ENCODE data around the gene ACKR3.
A peak's percentile ranks its signal among the peaks of the same experiment; 100 is the strongest.

Gene ACKR3

DNA sequence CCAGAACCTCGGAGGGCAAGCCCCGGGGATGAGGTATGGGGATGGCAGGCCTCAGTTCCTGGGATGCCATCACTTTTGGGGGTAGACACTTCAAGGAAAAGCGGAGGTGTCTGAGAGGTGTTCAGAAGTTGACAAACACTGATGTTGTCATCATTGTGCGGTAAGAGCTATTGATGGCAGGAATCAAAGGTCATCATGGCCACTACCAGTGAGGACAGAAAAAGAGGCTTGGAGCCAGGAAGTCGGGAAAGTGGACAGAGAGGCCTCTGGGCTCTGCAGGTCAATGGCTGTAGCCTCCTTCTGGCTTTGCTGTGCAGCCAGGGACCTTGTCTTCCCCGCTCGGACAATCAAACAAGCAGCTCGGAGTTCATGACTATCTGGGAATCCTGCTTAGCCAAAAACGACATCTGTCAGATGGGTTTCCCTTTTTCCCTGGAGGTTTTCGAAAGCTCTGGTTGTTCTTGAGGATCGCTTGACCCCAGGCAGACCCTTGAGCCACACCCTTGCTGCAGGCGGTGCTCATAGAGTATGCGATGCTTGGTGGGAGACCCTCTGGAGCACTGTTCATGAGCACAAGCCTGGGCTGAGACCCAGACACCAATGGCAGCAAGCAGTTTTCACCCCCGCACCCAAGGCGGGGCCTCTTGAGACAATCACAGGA is 19.4 kb downstream of the ACKR3 start:
- no peak for DNase-seq

GRCh38 chr2:236590846-236591245 is 21.2 kb downstream of the ACKR3 start:
- DNase-seq: no peak

DNA sequence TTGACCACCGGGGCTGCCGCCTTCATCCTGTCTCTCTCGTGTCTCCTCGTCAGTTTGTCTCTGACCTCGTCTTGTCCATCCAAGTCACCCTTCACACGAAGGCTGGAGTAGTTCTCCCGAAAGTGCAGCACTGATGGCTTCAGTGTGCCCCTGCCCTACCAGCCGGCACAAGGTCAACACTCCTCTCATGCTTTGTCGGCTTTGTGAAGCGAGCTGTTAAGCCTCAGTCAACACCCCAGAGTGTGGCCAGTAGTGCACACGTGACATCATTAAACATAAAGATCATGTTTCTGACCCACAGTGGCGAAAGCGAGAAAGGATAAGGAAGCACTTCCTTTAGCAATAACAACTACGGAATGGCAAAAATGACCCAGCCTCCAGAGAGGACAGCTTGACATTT is 23.2 kb downstream of the ACKR3 start:
- DNase-seq: peak; percentile 91

DNA sequence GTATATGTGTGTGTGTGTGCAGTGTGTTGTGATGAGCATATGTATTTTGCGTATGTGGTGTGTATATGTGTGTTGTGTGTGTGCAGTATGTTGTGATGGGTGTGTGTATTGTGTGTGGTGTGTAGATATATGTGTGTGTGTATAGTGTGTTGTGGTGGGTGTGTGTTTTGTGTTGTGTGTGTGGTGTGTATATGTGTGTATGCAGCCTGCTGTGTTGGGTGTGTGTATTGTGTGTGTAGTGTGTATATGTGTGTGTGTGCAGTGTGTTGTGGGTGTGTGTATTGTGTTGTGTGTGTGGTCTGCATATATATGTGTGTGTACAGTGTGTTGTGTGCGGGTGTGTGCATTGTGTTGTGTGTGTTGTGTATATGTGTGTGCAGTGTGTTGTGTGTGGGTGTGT is 23.9 kb downstream of the ACKR3 start:
- no peak for DNase-seq

DNA sequence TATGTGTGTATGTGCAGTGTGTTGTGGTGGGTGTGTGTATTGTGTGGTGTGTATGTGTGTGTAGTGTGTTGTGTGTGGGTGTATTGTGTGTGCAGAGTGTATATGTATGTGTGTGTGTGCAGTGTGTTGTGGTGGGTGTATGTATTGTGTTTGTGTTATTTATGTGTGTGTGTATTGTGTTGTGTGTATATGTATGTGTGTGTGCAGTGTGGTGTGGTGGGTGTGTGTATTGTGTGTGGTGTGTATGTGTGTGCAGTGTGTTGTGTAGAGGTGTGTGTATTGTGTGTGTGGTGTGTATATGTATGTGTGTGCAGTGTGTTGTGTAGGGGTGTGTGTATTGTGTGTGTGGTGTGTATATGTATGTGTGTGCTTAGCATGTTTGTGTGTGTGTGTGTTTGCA is 24.3 kb downstream of the ACKR3 start:
- DNase-seq: no peak

DNA sequence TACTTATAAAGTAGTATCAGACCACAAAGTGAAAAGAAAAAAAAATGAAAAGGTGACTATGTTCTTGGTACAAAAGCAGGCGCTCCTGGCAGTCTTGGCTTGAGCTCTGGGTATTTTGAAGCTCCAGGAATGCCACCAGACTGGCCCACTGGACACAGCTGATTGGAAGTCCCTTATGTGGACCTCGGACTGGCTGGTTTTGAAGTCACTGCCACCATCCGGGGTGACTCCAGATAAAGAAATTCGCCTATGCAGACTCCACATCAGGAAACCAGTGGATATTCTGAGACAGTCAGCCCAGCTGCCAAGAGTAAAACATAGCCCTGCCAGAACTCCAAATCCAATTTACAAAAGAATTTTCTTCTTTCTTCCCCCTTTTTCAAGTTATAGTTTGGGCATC is 28.0 kb downstream of the ACKR3 start:
- DNase-seq: no peak

DNA sequence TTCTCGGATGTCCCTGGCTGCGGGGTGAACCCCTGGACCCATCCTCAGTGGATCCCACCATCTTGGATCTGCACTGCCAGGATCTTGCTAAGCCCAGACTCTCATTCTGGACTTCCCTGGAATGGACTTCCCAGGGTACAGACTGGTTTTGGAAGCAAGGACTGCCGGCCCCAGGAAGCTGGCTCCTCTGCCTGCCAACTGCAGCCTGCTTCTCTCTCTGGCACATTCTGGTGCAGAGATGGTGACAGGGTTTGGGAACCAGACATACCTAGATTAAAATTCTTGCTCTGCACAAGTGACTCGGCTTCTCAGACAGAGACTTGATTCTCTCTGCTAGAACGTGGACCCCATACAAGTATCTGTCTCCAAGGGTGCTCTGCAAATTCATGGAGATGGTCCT is 29.4 kb downstream of the ACKR3 start:
- DNase-seq: no peak

- no peak for DNase-seq
Observed at GRCh38 chr2:236600158-236600557, 30.5 kb downstream of the ACKR3 start.

GRCh38 chr2:236600892-236601291 is 31.3 kb downstream of the ACKR3 start:
- DNase-seq: peak; percentile 97

- DNase-seq: peak; percentile 61
Observed at GRCh38 chr2:236601316-236602202, 31.9 kb downstream of the ACKR3 start.

GRCh38 chr2:236602678-236603077 is 33.1 kb downstream of the ACKR3 start:
- no peak for DNase-seq

DNA sequence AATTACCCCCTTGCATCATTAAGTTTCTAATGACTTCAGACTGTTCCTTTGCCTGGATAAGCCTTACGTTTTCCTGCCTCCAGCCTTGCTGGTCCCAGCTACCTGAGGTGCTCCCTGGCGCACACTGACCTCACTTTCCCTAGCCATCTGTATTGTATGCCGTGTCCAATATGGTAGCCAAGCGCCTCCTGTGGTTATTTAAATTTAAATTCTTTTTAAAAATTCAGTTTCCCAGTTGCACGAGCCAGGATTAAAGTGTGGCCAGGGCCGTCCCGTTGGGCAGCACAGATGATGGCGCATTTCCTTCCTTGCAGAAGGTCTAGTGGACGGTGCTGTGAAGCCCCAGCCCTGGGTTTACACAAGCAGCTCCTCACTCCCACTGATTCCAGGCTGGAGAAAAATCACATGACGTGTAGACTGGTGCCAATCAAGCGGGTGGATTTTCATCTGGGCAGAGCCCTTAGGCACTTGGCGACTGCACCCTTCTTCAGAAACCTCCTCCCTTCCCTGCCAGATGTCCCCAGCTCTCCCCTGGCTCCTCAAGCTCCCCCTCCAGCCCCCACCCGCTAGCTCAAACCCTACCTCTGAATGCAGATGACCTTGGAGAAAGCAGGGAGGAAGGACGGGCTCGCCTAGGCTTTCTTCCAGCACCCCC is 33.9 kb downstream of the ACKR3 start:
- no peak for DNase-seq

DNA sequence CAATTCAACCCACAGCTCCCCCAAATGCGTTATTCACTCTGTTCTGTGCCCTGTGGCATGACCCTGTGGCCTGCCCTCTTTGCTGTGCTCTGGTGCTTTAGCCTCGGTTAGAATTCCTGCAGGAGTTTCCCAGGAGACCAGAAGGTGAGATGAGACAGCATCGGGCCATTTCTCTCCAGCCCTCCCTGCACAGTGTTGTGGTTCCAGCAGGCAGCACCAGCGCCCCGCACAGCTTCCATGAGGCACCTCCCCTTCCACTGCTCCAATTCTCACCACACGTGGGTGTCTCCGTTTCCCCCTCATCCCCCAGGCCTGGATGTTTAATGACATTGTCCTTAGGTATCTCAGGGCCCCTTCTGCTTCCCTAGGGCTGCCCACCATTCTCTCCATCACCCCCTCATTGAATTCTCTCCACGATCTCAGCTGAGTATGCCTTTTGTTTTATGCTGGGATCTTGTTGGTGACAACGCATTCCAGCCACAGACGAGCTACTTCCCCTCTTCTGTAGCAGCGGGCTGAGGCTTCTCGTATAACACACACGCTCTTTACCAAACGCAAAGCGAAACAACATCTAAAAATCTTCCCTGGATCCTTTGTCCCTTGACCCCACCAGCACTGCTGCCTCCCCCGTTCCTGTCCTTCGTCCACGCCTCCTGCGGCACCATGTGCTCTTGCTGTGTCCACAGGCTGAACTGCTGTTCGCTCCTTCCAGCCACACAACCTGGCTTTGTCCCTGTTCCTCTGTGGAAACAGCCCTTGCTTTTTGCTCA is 35.1 kb downstream of the ACKR3 start:
- no peak for DNase-seq

- no peak for DNase-seq
Observed at GRCh38 chr2:236605345-236605734, 35.7 kb downstream of the ACKR3 start.

DNA sequence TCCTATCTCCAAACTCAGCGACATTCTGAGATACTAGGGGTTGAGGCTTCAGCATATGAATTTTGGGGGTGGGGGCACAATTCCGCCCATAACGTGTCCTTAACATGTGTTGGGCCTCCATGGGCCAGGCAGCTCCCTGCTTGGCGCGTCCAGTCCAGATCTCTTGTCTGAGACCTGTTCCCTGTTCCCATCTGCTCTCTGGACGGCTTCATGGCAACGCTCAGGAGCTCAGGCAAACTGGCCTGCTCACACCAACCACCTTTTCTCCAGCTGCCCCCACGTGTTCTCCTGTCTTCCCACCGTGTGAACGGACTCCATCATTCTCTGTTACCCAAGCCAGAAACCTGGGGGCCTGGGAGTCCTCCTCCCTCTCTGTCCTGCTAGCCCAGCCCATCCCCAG is 36.4 kb downstream of the ACKR3 start:
- DNase-seq: no peak

- peak; percentile 37 for DNase-seq
Observed at GRCh38 chr2:236607471-236608187, 38.0 kb downstream of the ACKR3 start.

- no peak for DNase-seq
Observed at GRCh38 chr2:236608188-236608525, 38.5 kb downstream of the ACKR3 start.

- DNase-seq: no peak
Observed at GRCh38 chr2:236608710-236609109, 39.1 kb downstream of the ACKR3 start.

- DNase-seq: no peak
Observed at GRCh38 chr2:236610991-236611821, 41.6 kb downstream of the ACKR3 start.

- DNase-seq: no peak
Observed at GRCh38 chr2:236612737-236613136, 43.1 kb downstream of the ACKR3 start.

GRCh38 chr2:236613612-236614011 is 44.0 kb downstream of the ACKR3 start:
- no peak for DNase-seq

GRCh38 chr2:236614551-236614950 is 44.9 kb downstream of the ACKR3 start:
- DNase-seq: no peak
